AG04450 (cell line): ENCODE data around the gene PTGER1. TPM values are rescaled to one million over a fixed set of nuclear protein-coding genes. Genes with fewer than 3 reads are reported as not detected.

Source experiments
- CTCF ChIA-PET: fragments of 300-600, 350-600 bp; formaldehyde crosslinking; extraction: SDS; loops from one replicate; lab custom pipeline; 2022; ENCODE audit warnings: antibody characterized with exemption, inconsistent platforms; lab: Charles Lee
- POLR2A ChIA-PET: fragments of 350-600 bp; formaldehyde crosslinking; extraction: SDS; loops from one replicate; lab custom pipeline; 2021; ENCODE audit warnings: antibody characterized with exemption, inconsistent platforms; lab: Yijun Ruan, JAX
- DNase-seq: peaks from one replicate; pipeline ENCODE4 v3.0.0-alpha.2; 2011; ENCODE audit warnings: low read depth, low spot score
- H3K27ac ChIP-seq: one replicate; pipeline ENCODE4 v1.5.1; 2012; ENCODE audit warnings: low read depth, low read length, control low read depth
- H3K27me3 ChIP-seq: one replicate; pipeline ENCODE4 v1.6.0; 2012; ENCODE audit warnings: low read length; ENCODE audit not compliant: control insufficient read depth, insufficient read depth
- H3K4me3 ChIP-seq: 2 replicates; pipeline ENCODE4 v1.5.1; 2011; ENCODE audit warnings: mild to moderate bottlenecking, low read depth, low read length, control low read depth
- H3K9me3 ChIP-seq: 2 replicates; pipeline ENCODE4 v1.5.1; 2012; ENCODE audit warnings: low read length; ENCODE audit not compliant: control insufficient read depth, insufficient read depth
- CTCF ChIP-seq: IDR thresholded peaks from 2 replicates; pipeline ENCODE4 v1.5.1; 2011; ENCODE audit warnings: low read depth, low read length, control low read depth, inconsistent platforms
- polyA plus RNA-seq: library from polyadenylated mRNA; depleted of rRNA; stranded (reverse); fragments of >200 nt; gene quantifications from 2 replicates; pipeline ENCODE4 v1.2.3, GENCODE V29; 2011

Gene PTGER1
- polyA plus RNA-seq, 1 experiment = 0.72 TPM

GRCh38 chr19:14476673-14477401 is 1.7 kb upstream of the PTGER1 start:
- peak overlapping the region; percentile 57 for H3K27ac ChIP-seq
- DNase-seq = peak; percentile 41

GRCh38 chr19:14476327-14476672 is 1.1 kb upstream of the PTGER1 start:
- no peak for TF ChIP-seq CTCF

More at GRCh38 chr19:14476673-14477401, 1.7 kb upstream of the PTGER1 start:
- TF ChIP-seq CTCF = no peak
- no peaks in the 10 kb centered on the region for H3K27me3 ChIP-seq
- no peak overlapping the region for H3K4me3 ChIP-seq
- CTCF ChIA-PET = no interaction called here
- POLR2A ChIA-PET = no interaction called here
- H3K9me3 ChIP-seq = peaks cover 2% of the 10 kb centered on the region; the same call in 1 of the 2 replicates

GRCh38 chr19:14474827-14475226 is 327 bp downstream of the PTGER1 start:
- ChIA-PET POLR2A (no interaction called here), CTCF (interaction anchor here (0.6 to 1.6 kb wide), 7 partner anchors 9 to 338 kb away, joined by 3 to 7 read pairs (median 4); partner anchors contain the start of gene ASF1B)
- Histone ChIP-seq H3K27me3 (no peaks in the 10 kb centered on the region), H3K4me3 (peak overlapping the region; percentile 54), H3K9me3 (peaks cover 2% of the 10 kb centered on the region; the same call in 1 of the 2 replicates), H3K27ac (peak overlapping the region; percentile 31)
- no peak for DNase-seq
- no peak for TF ChIP-seq CTCF

More at GRCh38 chr19:14476327-14476672, 1.1 kb upstream of the PTGER1 start:
- Histone ChIP-seq H3K9me3 (peaks cover 2% of the 10 kb centered on the region; the same call in 1 of the 2 replicates), H3K4me3 (no peak overlapping the region), H3K27me3 (no peaks in the 10 kb centered on the region), H3K27ac (peak overlapping the region; percentile 57)
- CTCF ChIA-PET = no interaction called here
- POLR2A ChIA-PET = no interaction called here
- no peak for DNase-seq

GRCh38 chr19:14473978-14474578 is 1.1 kb downstream of the PTGER1 start:
- DNase-seq = no peak
- Histone ChIP-seq H3K27ac (no peak overlapping the region), H3K4me3 (no peak overlapping the region), H3K27me3 (no peaks in the 10 kb centered on the region), H3K9me3 (peaks cover 2% of the 10 kb centered on the region; the same call in 1 of the 2 replicates)
- CTCF ChIA-PET = interaction anchor here (1.2 kb wide), 1 partner anchor 338 kb away, joined by 3 read pairs; the partner anchor contains the start of gene ASF1B
- TF ChIP-seq CTCF = no peak
- POLR2A ChIA-PET = no interaction called here
